ENCODE data around the gene ITGB6.

DNA sequence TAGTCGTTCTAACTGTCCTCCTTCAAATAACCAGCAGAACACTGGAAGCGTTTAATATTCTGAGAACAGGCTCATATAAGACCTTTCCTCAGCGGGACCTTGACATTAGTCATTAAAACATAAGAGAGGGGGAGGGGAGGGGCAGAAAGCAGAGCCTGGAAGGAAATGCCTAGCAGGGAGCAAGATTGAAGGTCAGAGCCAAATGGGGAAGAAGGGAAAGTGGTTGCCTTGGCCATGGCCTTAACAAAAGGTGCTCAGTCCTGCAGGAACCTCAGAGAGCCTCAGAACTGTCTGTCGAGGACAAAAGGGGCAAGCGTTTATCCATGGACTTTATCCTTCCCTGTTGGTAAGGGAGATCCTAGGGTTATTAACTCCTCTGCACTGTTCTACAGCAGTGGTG is 136.8 kb downstream of the ITGB6 start:
- TF ChIP-seq, protein P1, sequence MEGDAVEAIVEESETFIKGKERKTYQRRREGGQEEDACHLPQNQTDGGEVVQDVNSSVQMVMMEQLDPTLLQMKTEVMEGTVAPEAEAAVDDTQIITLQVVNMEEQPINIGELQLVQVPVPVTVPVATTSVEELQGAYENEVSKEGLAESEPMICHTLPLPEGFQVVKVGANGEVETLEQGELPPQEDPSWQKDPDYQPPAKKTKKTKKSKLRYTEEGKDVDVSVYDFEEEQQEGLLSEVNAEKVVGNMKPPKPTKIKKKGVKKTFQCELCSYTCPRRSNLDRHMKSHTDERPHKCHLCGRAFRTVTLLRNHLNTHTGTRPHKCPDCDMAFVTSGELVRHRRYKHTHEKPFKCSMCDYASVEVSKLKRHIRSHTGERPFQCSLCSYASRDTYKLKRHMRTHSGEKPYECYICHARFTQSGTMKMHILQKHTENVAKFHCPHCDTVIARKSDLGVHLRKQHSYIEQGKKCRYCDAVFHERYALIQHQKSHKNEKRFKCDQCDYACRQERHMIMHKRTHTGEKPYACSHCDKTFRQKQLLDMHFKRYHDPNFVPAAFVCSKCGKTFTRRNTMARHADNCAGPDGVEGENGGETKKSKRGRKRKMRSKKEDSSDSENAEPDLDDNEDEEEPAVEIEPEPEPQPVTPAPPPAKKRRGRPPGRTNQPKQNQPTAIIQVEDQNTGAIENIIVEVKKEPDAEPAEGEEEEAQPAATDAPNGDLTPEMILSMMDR (IDR thresholded peaks at IDR 0.05; ENCODE audit: control extremely low read depth in 1 of 3, insufficient read depth in 1 of 3, low read depth in 1 of 3, low read length in 3 of 3) = no peak
- no peak for TF ChIP-seq RFX5 (IDR thresholded peaks at IDR 0.05; ENCODE audit: borderline replicate concordance, low read depth, low read length)

Measured in H1 (cell line).